Keratinocyte (primary cell): ENCODE results near the gene PGAM4. TPM values are rescaled to one million over a fixed set of nuclear protein-coding genes. Genes with fewer than 3 reads are reported as not detected.

ENCODE experiments used
- DNase-seq: peaks from one replicate; pipeline ENCODE4 v3.0.0-alpha.2; 2011; ENCODE audit warnings: low read depth, missing footprints, low spot score
- FAIRE-seq: peaks from 2 replicates; lab custom pipeline; 2011; peaks lifted over from hg19 to GRCh38; lab: Jason Lieb, UNC
- H2AFZ ChIP-seq: 2 replicates; pipeline ENCODE4 v1.6.0; 2012; ENCODE audit warnings: low read length, control low read depth, inconsistent platforms; ENCODE audit not compliant: control insufficient read depth
- H3K27ac ChIP-seq: 2 replicates; pipeline ENCODE4 v1.5.1; 2011; ENCODE audit warnings: low read length; ENCODE audit not compliant: control insufficient read depth, insufficient read depth
- H3K27me3 ChIP-seq: 3 replicates; pipeline ENCODE4 v1.6.0; 2011; ENCODE audit warnings: low read length; ENCODE audit not compliant: control insufficient read depth, insufficient read depth; ENCODE audit errors: extremely low read depth
- H3K36me3 ChIP-seq, 2 experiments: 2 replicates in 1 of 2; 3 replicates in 1 of 2; pipeline ENCODE4 v1.5.1; 2011; ENCODE audit warnings: low read length in 2 of 2, mild to moderate bottlenecking in 1 of 2; ENCODE audit not compliant: control insufficient read depth in 2 of 2, insufficient read depth in 2 of 2; ENCODE audit errors: extremely low read depth in 1 of 2
- H3K4me1 ChIP-seq: 3 replicates; pipeline ENCODE4 v1.5.1; 2011; ENCODE audit warnings: low read length; ENCODE audit not compliant: control insufficient read depth, insufficient read depth; ENCODE audit errors: extremely low read depth
- H3K4me2 ChIP-seq: 3 replicates; pipeline ENCODE4 v1.6.0; 2011; ENCODE audit warnings: low read depth, low read length; ENCODE audit not compliant: control insufficient read depth, insufficient read depth; ENCODE audit errors: extremely low read depth
- H3K4me3 ChIP-seq, 3 experiments: fragments of 200-600 bp in 1 of 3; sonication (generic) in 1 of 3; 2 replicates in 2 of 3; 3 replicates in 1 of 3; pipeline ENCODE4 v1.5.1; 2011 to 2016; ENCODE audit warnings: low read length in 3 of 3, mild to moderate bottlenecking in 3 of 3, control low read depth in 2 of 3, inconsistent platforms in 1 of 3, low read depth in 1 of 3, mixed read lengths in 1 of 3, mixed run types in 1 of 3, moderate library complexity in 1 of 3; ENCODE audit not compliant: control insufficient read depth in 2 of 3, insufficient read depth in 2 of 3; ENCODE audit errors: extremely low read depth in 1 of 3
- H3K79me2 ChIP-seq: 2 replicates; pipeline ENCODE4 v1.6.0; 2012; ENCODE audit warnings: low read length; ENCODE audit not compliant: control insufficient read depth, insufficient read depth
- H3K9ac ChIP-seq: 3 replicates; pipeline ENCODE4 v1.6.0; 2011; ENCODE audit warnings: low read length; ENCODE audit not compliant: control insufficient read depth, insufficient read depth; ENCODE audit errors: extremely low read depth
- H3K9me1 ChIP-seq: 3 replicates; pipeline ENCODE4 v1.6.0; 2011; ENCODE audit warnings: low read length; ENCODE audit not compliant: control insufficient read depth, insufficient read depth; ENCODE audit errors: extremely low read depth
- H3K9me3 ChIP-seq: 2 replicates; pipeline ENCODE4 v1.5.1; 2012; ENCODE audit warnings: low read depth, low read length; ENCODE audit not compliant: control insufficient read depth
- H4K20me1 ChIP-seq: 3 replicates; pipeline ENCODE4 v1.6.0; 2011; ENCODE audit warnings: low read length; ENCODE audit not compliant: control insufficient read depth, insufficient read depth; ENCODE audit errors: extremely low read depth
- CTCF ChIP-seq, 3 experiments: IDR thresholded peaks in 1 of 3; conservative IDR thresholded peaks in 1 of 3; optimal IDR thresholded peaks in 1 of 3; 2 replicates in 2 of 3; 3 replicates in 1 of 3; pipeline versions ENCODE3 to v1.5.1; 2011; ENCODE audit warnings: low read length in 3 of 3, mild to moderate bottlenecking in 3 of 3, moderate library complexity in 2 of 3, control low read depth in 1 of 3, inconsistent platforms in 1 of 3; ENCODE audit not compliant: insufficient read depth in 2 of 3; ENCODE audit errors: extremely low read depth in 1 of 3
- EZH2 ChIP-seq: IDR thresholded peaks from one replicate; pipeline ENCODE4 v1.6.1; 2012; ENCODE audit warnings: inconsistent platforms, mild to moderate bottlenecking, low read length, moderate library complexity
- dilution Hi-C: fragments of 300-500 bp; cut with MboI; formaldehyde crosslinking; loops from one replicate; pipeline ENCODE4 v1.7.0; 2020; ENCODE audit warnings: low sequenced_read_pairs; ENCODE audit not compliant: extremely low pct_ligation_motif_present
- polyA plus RNA-seq, 5 experiments: library from polyadenylated mRNA; depleted of rRNA in 3 of 5; stranded (reverse) in 3 of 5; stranded (forward) in 1 of 5; unstranded in 1 of 5; fragments of >200 nt; gene quantifications; 1 replicate in 1 of 5; 2 replicates in 3 of 5; 3 replicates in 1 of 5; pipeline versions ENCODE4 v1.2.1 to v1.2.3, GENCODE V29; 2011 to 2012; ENCODE audit warnings: missing spikeins in 2 of 5, low read depth in 1 of 5, low replicate concordance in 1 of 5

The PGAM4 gene
- polyA plus RNA-seq, 1 donor (not counting 4 experiments of a cell fraction or from before 2014, with no cell fraction given) = 0.18 TPM

GRCh38 chrX:77953302-77953701, 16.1 kb downstream of the PGAM4 start:
- H3K36me3 ChIP-seq = no peaks in the 10 kb centered on the region
- FAIRE-seq = no peak

GRCh38 chrX:77952173-77952572, 17.3 kb downstream of the PGAM4 start:
- dilution Hi-C loops = no loop called here
- no peaks in the 10 kb centered on the region for H3K9me3 ChIP-seq
- TF ChIP-seq EZH2 = no peak
- no peak for TF ChIP-seq CTCF (optimal IDR thresholded peaks at IDR 0.05 in 1 of 3, IDR thresholded peaks at IDR 0.05 in 1 of 3, conservative IDR thresholded peaks at IDR 0.05 in 1 of 3; ENCODE audit: extremely low read depth in 1 of 3, insufficient read depth in 2 of 3, low read length in 3 of 3)
- H3K4me3 ChIP-seq = no peak overlapping the region
- H4K20me1 ChIP-seq = no peaks in the 10 kb centered on the region
- no peaks in the 10 kb centered on the region for H3K27me3 ChIP-seq
- H3K36me3 ChIP-seq = no peaks in the 10 kb centered on the region
- H2AFZ ChIP-seq = no peak overlapping the region
- H3K9me1 ChIP-seq = no peaks in the 10 kb centered on the region
- DNase-seq = no peak
- no peak overlapping the region for H3K9ac ChIP-seq
- no peak overlapping the region for H3K4me2 ChIP-seq
- H3K79me2 ChIP-seq = no peaks in the 10 kb centered on the region
- FAIRE-seq = no peak
- no peak overlapping the region for H3K27ac ChIP-seq
- no peaks in the 10 kb centered on the region for H3K4me1 ChIP-seq

More at GRCh38 chrX:77953302-77953701, 16.1 kb downstream of the PGAM4 start:
- Histone ChIP-seq H3K4me3 (no peak overlapping the region), H3K9me3 (no peaks in the 10 kb centered on the region), H3K27me3 (no peaks in the 10 kb centered on the region), H3K27ac (no peak overlapping the region), H3K4me2 (no peak overlapping the region), H3K9me1 (no peaks in the 10 kb centered on the region), H4K20me1 (no peaks in the 10 kb centered on the region), H3K4me1 (no peaks in the 10 kb centered on the region), H3K79me2 (no peaks in the 10 kb centered on the region), H2AFZ (no peak overlapping the region), H3K9ac (no peak overlapping the region)
- dilution Hi-C loops = no loop called here
- DNase-seq = no peak
- TF ChIP-seq CTCF (optimal IDR thresholded peaks at IDR 0.05 in 1 of 3, IDR thresholded peaks at IDR 0.05 in 1 of 3, conservative IDR thresholded peaks at IDR 0.05 in 1 of 3; ENCODE audit: extremely low read depth in 1 of 3, insufficient read depth in 2 of 3, low read length in 3 of 3) (no peak), EZH2 (no peak)
